ENCODE results near the gene UNC119.

The UNC119 gene

DNA sequence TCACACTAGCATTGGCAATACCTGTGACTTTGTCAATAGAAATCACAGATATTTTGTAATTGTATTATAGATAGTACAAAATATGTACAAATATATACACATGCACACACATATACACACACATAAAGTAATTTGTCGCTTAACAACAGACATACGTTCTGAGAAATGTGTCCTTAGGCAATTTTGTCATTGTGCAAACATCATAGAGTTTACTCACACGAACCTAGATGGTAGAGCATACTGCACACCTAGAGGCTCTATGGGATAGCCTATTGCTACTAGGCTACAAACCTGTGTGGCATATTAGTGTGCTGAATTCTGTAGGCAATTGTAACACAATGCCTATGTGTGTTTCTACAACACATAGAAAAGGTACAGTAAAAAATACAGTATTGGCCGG is 11.0 kb downstream of the UNC119 start:
- DNase-seq (ENCODE audit: low spot score), result no peak
- H3K27ac ChIP-seq, result no peak overlapping the region

DNA sequence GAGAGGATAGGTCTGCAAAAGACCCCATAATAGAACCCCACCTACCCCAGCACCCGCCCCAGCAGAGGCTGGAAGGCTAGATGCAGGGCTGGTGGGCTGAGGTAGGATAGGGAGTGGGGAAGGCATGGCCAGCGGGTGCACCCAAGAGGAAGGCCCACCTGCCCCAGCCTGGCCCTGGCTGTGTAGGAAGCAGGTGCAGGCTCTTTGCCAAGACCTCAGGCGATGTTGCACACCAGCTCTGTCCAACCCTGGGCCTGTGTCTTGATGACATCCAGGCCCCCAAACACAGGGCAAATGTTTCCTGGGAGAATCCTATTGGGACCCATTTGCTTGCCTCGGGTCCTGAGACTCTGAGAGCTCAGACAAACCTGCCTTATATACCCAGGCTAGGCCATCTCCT is 12.2 kb downstream of the UNC119 start:
- TF ChIP-seq, protein P1, sequence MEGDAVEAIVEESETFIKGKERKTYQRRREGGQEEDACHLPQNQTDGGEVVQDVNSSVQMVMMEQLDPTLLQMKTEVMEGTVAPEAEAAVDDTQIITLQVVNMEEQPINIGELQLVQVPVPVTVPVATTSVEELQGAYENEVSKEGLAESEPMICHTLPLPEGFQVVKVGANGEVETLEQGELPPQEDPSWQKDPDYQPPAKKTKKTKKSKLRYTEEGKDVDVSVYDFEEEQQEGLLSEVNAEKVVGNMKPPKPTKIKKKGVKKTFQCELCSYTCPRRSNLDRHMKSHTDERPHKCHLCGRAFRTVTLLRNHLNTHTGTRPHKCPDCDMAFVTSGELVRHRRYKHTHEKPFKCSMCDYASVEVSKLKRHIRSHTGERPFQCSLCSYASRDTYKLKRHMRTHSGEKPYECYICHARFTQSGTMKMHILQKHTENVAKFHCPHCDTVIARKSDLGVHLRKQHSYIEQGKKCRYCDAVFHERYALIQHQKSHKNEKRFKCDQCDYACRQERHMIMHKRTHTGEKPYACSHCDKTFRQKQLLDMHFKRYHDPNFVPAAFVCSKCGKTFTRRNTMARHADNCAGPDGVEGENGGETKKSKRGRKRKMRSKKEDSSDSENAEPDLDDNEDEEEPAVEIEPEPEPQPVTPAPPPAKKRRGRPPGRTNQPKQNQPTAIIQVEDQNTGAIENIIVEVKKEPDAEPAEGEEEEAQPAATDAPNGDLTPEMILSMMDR (IDR thresholded peaks at IDR 0.05), result no peak
- Histone ChIP-seq H3K4me3 (no peak overlapping the region), H3K27ac (no peak overlapping the region)
- no peak for DNase-seq (ENCODE audit: low spot score)

More for the DNA sequence above, 11.0 kb downstream of the UNC119 start:
- no peak overlapping the region for H3K4me3 ChIP-seq
- TF ChIP-seq, protein P1 (IDR thresholded peaks at IDR 0.05), result no peak

DNA sequence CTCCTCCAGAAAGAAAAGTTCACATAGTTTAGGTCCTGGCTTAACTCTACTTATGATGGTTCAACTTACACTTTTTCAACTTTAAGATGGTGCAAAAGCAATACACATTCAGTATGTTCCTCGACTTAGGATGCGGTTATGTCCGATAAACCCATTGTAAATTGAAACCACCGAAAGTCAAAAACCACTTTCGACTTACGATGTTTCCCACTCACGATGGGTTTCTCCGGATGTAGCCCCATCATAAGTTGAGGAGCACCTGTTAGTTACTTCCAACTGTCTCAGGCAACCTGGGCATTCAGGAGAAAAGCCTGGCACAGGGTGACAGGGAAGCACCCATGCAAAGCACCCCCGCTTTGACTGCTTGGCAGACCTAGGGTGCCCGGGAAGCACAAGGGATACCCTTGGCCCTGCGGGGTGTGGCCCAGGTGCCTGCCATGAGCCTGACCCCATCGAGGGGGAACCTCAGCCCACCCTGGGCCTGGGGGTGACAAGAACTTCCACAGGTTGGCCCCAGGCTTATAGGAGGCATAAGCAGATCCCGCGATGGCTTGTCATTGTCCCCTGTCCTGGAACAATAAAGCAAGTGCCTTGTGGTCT is 14.0 kb downstream of the UNC119 start:
- H3K4me3 ChIP-seq, result no peak overlapping the region
- H3K27ac ChIP-seq, result no peak overlapping the region
- TF ChIP-seq, protein P1 (IDR thresholded peaks at IDR 0.05), result no peak
- DNase-seq (ENCODE audit: low spot score), result no peak

DNA sequence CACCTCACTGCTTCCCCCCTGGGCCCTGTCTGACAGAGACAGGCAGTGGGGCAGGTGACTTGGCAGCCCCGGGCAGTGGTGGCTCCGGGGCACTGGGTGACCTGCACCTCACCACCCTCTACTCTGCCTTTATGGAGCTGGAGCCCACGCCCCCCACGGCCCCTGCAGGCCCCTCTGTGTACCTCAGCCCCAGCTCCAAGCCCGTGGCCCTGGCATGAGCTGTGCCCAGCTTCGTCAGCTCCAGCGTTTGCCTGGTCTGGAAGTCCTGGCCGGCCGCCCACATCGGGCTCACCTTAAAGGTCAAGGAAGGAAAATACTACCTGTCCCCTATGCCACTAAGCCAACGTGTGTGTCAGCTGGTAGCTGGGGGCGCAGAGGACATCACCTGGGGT is 15.2 kb downstream of the UNC119 start:
- DNase-seq (ENCODE audit: low spot score), result no peak
- no peak overlapping the region for H3K4me3 ChIP-seq
- TF ChIP-seq, protein P1 (IDR thresholded peaks at IDR 0.05), result no peak
- H3K27ac ChIP-seq, result no peak overlapping the region

DNA sequence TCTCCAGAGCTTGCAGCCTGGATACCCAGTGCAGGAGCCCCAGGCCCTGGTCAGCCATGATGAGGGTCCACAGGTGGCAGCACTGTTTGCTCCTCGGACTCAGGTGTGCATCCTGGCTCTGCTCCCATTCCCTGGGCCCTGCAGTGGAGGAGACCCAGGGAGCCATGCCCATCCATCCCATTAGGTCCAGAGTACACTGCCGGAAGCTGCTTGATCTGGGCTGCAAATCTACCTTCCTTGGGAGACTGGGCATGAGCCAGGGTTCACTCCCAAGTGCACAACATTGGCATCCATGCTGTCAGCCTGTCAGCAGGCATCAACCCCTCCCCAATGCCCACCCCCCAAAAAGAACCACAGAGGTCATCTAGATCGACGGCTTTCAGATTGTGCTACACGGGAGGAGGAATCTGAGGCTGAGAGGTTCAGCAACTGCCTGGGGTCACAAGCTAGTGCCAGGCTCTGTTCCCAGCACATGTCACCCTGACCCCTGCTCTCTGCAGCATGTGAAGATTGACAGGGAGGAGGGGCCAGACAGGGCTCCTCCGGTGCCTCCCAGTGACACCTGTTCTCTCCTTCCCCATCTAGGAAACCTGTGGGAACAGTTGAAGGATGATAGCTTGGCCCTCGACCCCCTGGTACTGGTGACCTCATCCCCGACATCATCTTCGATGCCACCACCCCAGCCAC is 15.7 kb downstream of the UNC119 start:
- no peak for DNase-seq (ENCODE audit: low spot score)
- TF ChIP-seq, protein P1 (IDR thresholded peaks at IDR 0.05), result no peak
- no peak overlapping the region for H3K4me3 ChIP-seq
- H3K27ac ChIP-seq, result no peak overlapping the region

DNA sequence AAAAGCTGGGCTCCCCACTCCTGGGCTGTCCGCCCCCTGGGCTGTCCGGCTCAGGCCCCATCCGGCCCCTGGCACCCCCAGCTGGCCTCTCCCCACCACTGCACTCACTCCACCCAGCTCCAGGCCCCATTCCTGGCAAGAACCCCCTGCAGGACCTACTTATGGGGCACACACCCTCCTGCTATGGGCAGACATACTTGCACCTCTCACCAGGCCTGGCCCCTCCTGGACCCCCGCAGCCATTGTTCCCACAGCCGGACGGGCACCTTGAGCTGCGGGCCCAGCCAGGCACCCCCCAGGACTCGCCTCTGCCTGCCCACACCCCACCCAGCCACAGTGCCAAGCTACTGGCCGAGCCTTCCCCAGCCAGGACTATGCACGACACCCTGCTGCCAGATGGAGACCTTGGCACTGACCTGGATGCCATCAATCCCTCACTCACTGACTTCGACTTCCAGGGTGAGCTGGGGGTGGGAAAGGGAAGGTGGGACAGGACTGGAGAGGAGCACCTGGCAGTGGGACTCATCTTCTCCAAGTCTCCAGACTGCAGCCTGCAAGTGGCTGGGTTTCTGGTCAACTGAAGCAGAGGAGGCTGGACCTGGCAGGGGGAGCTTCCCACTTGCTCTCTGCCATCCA is 17.6 kb downstream of the UNC119 start:
- no peak for DNase-seq (ENCODE audit: low spot score)
- Histone ChIP-seq H3K27ac (no peak overlapping the region), H3K4me3 (no peak overlapping the region)
- TF ChIP-seq, protein P1 (IDR thresholded peaks at IDR 0.05), result no peak

All from coronary artery (tissue), 2 donors.